Measurements from ENCODE around the gene NBDY.

The NBDY gene

DNA sequence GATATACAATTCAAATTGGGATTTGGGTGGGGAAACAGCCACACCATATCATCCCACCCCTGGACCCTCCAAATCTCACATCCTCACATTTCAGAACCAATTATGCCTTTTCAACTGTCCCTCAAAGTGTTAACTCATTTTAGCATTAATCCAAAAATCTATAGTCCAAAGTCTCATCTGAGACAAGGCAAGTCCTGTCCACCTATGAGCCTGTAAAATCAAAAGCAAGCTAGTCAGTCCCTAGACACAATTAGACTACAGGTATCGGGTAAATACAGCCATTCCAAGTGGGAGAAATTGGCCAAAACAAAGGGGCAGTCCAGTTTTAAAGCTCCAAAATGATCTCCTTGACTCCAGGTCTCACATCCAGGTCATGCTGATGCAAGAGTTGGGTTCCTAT, 128.0 kb downstream of the NBDY start:
- TF ChIP-seq, protein P1, sequence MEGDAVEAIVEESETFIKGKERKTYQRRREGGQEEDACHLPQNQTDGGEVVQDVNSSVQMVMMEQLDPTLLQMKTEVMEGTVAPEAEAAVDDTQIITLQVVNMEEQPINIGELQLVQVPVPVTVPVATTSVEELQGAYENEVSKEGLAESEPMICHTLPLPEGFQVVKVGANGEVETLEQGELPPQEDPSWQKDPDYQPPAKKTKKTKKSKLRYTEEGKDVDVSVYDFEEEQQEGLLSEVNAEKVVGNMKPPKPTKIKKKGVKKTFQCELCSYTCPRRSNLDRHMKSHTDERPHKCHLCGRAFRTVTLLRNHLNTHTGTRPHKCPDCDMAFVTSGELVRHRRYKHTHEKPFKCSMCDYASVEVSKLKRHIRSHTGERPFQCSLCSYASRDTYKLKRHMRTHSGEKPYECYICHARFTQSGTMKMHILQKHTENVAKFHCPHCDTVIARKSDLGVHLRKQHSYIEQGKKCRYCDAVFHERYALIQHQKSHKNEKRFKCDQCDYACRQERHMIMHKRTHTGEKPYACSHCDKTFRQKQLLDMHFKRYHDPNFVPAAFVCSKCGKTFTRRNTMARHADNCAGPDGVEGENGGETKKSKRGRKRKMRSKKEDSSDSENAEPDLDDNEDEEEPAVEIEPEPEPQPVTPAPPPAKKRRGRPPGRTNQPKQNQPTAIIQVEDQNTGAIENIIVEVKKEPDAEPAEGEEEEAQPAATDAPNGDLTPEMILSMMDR (IDR thresholded peaks at IDR 0.05; ENCODE audit: unreplicated experiment in 3 of 3): no peak
- Mint-ChIP-seq H3K4me3 (no peak overlapping the region), H3K27me3 (ENCODE audit: low read depth) (no peaks in the 10 kb centered on the region), H3K36me3 (ENCODE audit: low read depth) (no peaks in the 10 kb centered on the region), H3K4me1 (no peaks in the 10 kb centered on the region), H3K27ac (no peak overlapping the region), H3K9me3 (peaks cover 51% of the 10 kb centered on the region)

DNA sequence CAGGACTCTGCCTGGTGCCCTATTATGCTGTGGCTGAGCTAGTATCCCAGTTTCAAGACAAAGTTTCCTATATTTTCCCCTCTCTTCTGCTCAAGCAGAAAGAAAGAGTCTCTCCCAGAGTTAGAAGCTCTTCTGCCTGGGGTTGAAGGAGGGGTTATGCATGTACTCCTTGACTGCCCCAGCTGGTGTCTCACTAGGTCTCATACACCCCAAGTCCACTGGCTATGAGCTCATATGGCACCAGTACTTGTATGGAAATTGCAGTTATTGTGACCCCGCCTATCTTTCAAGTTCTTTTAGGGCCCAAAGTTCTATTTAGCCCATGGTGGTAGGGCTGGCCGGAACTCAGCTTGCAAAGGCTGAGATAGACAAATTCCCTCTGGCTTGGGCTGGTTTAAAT, 131.8 kb downstream of the NBDY start:
- TF ChIP-seq, protein P1 (IDR thresholded peaks at IDR 0.05; ENCODE audit: unreplicated experiment in 3 of 3): no peak
- H3K27ac Mint-ChIP-seq: no peak overlapping the region
- no peaks in the 10 kb centered on the region for H3K27me3 Mint-ChIP-seq (ENCODE audit: low read depth)

More for the DNA sequence above, 131.8 kb downstream of the NBDY start:
- Mint-ChIP-seq H3K36me3 (ENCODE audit: low read depth) (no peaks in the 10 kb centered on the region), H3K9me3 (peaks cover 40% of the 10 kb centered on the region), H3K4me3 (no peak overlapping the region), H3K4me1 (no peaks in the 10 kb centered on the region)

All from nephron (organoid).